ENCODE results near the gene YY1AP1. TPM values are rescaled to one million over a fixed set of nuclear protein-coding genes. Genes with fewer than 3 reads are reported as not detected.

YY1AP1 gene
- total RNA-seq, 1 experiment from 2014 or later = 57.5 TPM

GRCh38 chr1:155717041-155717440, 28.5 kb upstream of the YY1AP1 start:
- Histone ChIP-seq H2BK5ac (ENCODE audit: insufficient read length, low read length) (no peak overlapping the region), H3K9me3 (ENCODE audit: control insufficient read depth, low read depth, low read length) (no peaks in the 10 kb centered on the region), H4K20me1 (ENCODE audit: control insufficient read depth, insufficient read depth, insufficient read length) (no peaks in the 10 kb centered on the region), H3K23ac (ENCODE audit: insufficient read length, low read depth, low read length) (no peak overlapping the region), H3K56ac (ENCODE audit: insufficient read length, low read depth, low read length) (no peak overlapping the region), H2BK15ac (ENCODE audit: low read depth, low read length) (no peak overlapping the region), H2BK120ac (ENCODE audit: low read depth, low read length, poor library complexity, severe bottlenecking) (no peak overlapping the region), H3K4me1 (ENCODE audit: insufficient read depth, low read length) (no peaks in the 10 kb centered on the region), H3K79me1 (ENCODE audit: insufficient read depth, low read depth, low read length, poor library complexity, severe bottlenecking) (no peaks in the 10 kb centered on the region), H2AFZ (ENCODE audit: low read length) (no peak overlapping the region), H2AK5ac (ENCODE audit: insufficient read length, low read length) (no peak overlapping the region), H2BK12ac (ENCODE audit: insufficient read length, low read depth, low read length) (no peak overlapping the region), H3K27ac (ENCODE audit: insufficient read length, low read depth, low read length) (no peak overlapping the region), H3K18ac (ENCODE audit: insufficient read length, low read depth, low read length) (no peak overlapping the region), H3K23me2 (ENCODE audit: insufficient read length, low read depth, low read length, poor library complexity, severe bottlenecking) (no peaks in the 10 kb centered on the region), H4K91ac (ENCODE audit: insufficient read length, low read depth, low read length) (no peak overlapping the region), H4K8ac (replicated peaks; ENCODE audit: insufficient read length, low read depth, low read length) (no peak overlapping the region), H3K27me3 (ENCODE audit: insufficient read depth, low read length) (no peaks in the 10 kb centered on the region), H4K5ac (ENCODE audit: insufficient read length, low read depth, low read length) (no peak overlapping the region), H3K4me2 (ENCODE audit: insufficient read depth, insufficient read length, low read length) (no peak overlapping the region), H3T11ph (ENCODE audit: low read length) (no peak overlapping the region), H3K79me2 (ENCODE audit: insufficient read depth, low read length) (no peaks in the 10 kb centered on the region), H3K4ac (ENCODE audit: low read depth, low read length) (no peak overlapping the region), H3K9ac (ENCODE audit: extremely low read depth, insufficient read length, low read length) (no peak overlapping the region), H3K14ac (ENCODE audit: insufficient read depth, low read length) (no peak overlapping the region), H2BK20ac (ENCODE audit: low read depth, low read length, poor library complexity, severe bottlenecking) (no peak overlapping the region)
- Mint-ChIP-seq H3K27ac (no peak overlapping the region), H3K27me3 (ENCODE audit: low read depth) (no peaks in the 10 kb centered on the region), H3K4me1 (no peaks in the 10 kb centered on the region), H3K4me3 (no peak overlapping the region), H3K36me3 (ENCODE audit: insufficient read depth in 1 of 3, low read depth in 3 of 3) (peaks cover 17 to 69% (median 50%) of the 10 kb centered on the region in 3 experiments), H3K9me3 (no peaks in the 10 kb centered on the region)
- no peak for TF ChIP-seq CTCF (conservative IDR thresholded peaks at IDR 0.05)
- no CpG with 5 or more reads among the region's 7 CpGs for WGBS (ENCODE audit: extremely low coverage, insufficient read length, low lambda C conversion rate)
- DNase-seq = no peak

All from H9 (cell line).